ENCODE results near the gene EPB41L4B. TPM values are rescaled to one million over a fixed set of nuclear protein-coding genes. Genes with fewer than 3 reads are reported as not detected.

EPB41L4B gene
- total and polyA plus RNA-seq, 2 of the 13 experiments (the other 11 are each of a cell fraction or from before 2014, with no cell fraction given), result 17.6 to 22.1 TPM

DNA sequence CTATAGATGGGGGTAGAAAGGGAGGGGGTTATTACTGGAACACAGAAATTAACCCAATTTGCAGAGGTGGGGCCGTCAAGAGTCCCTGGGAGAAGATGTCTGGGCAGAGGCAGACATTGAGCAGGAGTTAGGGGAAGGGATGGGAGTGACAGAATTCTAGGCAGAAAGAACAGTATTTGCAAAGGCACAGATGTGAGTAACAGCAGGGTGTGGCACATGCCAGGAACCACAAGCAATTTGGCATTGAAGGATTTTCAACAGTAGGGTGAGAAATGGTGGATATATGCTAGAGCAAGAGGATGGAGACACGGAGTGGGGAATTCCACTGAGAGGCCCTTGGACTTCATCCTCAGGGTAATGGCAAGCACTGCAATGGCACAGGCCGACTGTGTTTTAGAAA is 82.2 kb downstream of the EPB41L4B start (continued):
- TF ChIP-seq, protein P1, sequence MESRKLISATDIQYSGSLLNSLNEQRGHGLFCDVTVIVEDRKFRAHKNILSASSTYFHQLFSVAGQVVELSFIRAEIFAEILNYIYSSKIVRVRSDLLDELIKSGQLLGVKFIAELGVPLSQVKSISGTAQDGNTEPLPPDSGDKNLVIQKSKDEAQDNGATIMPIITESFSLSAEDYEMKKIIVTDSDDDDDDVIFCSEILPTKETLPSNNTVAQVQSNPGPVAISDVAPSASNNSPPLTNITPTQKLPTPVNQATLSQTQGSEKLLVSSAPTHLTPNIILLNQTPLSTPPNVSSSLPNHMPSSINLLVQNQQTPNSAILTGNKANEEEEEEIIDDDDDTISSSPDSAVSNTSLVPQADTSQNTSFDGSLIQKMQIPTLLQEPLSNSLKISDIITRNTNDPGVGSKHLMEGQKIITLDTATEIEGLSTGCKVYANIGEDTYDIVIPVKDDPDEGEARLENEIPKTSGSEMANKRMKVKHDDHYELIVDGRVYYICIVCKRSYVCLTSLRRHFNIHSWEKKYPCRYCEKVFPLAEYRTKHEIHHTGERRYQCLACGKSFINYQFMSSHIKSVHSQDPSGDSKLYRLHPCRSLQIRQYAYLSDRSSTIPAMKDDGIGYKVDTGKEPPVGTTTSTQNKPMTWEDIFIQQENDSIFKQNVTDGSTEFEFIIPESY (CRISPR knock-in tag; IDR thresholded peaks at IDR 0.05), result no peak
- no peak for TF ChIP-seq MEIS1 (CRISPR knock-in tag; IDR thresholded peaks at IDR 0.05; ENCODE audit: borderline replicate concordance)

- FAIRE-seq (no peak), DNase-seq (ENCODE audit: low spot score) (no peak), ATAC-seq (no peak)
- 91% methylated on average over 4 of the region's 4 CpGs for WGBS (ENCODE audit: low lambda C conversion rate)
- H3K4me3 ChIP-seq (replicated peaks in 1 of 3; ENCODE audit: insufficient read depth in 1 of 3, low read depth in 2 of 3, low read length in 3 of 3), result no peak overlapping the region
- no peaks in the 10 kb centered on the region for H3K4me1 ChIP-seq (ENCODE audit: insufficient read depth, low read length)
- H3K27me3 ChIP-seq (ENCODE audit: control insufficient read depth in 1 of 2, insufficient read depth in 2 of 2, low read length in 2 of 2), result no peaks in the 10 kb centered on the region
- H3K4me2 ChIP-seq (ENCODE audit: low read depth, low read length), result no peak overlapping the region
- in situ Hi-C loops (cut with HindIII; ENCODE audit: extremely low pct_ligation_motif_present, low pct_unique_long_range_greater_than_20kb) (no loop called here), intact Hi-C loops (cut with micrococcal nuclease; ENCODE audit: unreplicated experiment) (no loop called here)
- H3K27ac ChIP-seq (ENCODE audit: extremely low read length, insufficient read depth, low read length), result no peak overlapping the region
- H3K79me2 ChIP-seq (ENCODE audit: insufficient read depth, low read length), result no peaks in the 10 kb centered on the region
- no peaks in the 10 kb centered on the region for H3K9me3 ChIP-seq (ENCODE audit: low read length)
- H3K9ac ChIP-seq (ENCODE audit: insufficient read depth, low read depth, low read length), result no peak overlapping the region
- no peaks in the 10 kb centered on the region for H4K20me1 ChIP-seq (ENCODE audit: insufficient read depth, low read length)
- ChIA-PET POLR2A (no interaction called here), CTCF (ENCODE audit: low intra/inter-chr PET ratio, low total read pairs) (no interaction called here)
- no TSS peak for BruUV-seq (replicated peaks)
- H2AFZ ChIP-seq (ENCODE audit: low read length), result no peak overlapping the region
- TF ChIP-seq TOE1 (CRISPR knock-in tag; IDR thresholded peaks at IDR 0.05), result no peak
- no peak for TF ChIP-seq ZC3H13 (CRISPR knock-in tag; IDR thresholded peaks at IDR 0.05)
- peaks cover 1 to 7% of the 10 kb centered on the region in 2 experiments; a peak in 3 of 5 replicates for H3K36me3 ChIP-seq (replicated peaks in 1 of 2; ENCODE audit: control insufficient read depth in 1 of 2, insufficient read depth in 2 of 2, low read length in 2 of 2)
These were observed 82.7 kb downstream of the EPB41L4B start for GRCh38 chr9:109238125-109238524.

Measured in HepG2 (cell line).